K562 (cell line): ENCODE measurements around the gene DMD. TPM values are rescaled to one million over a fixed set of nuclear protein-coding genes. Genes with fewer than 3 reads are reported as not detected.

Source experiments
- ATAC-seq: fragments of 200-7000 bp; cut with Tn5 transposase; 3 replicates; pipeline ENCODE4 v1.9.1; 2020; ENCODE audit warnings: moderate library complexity
- BruUV-seq: library from RNA; stranded (reverse); fragments of 400-500 nt; replicated peaks from 2 replicates; lab custom pipeline; 2021; lab: Mats Ljungman, UMichigan
- CTCF ChIA-PET: fragments of 300-600 bp; formaldehyde crosslinking; extraction: SDS; loops from one replicate; lab custom pipeline; 2021; ENCODE audit warnings: low intra/inter-chr PET ratio; lab: Yijun Ruan, JAX
- POLR2A ChIA-PET: fragments of 300-600, 350-650 bp; sonication (Branson Sonifier 250); formaldehyde crosslinking; extraction: SDS; loops from one replicate; lab custom pipeline; 2021; ENCODE audit warnings: antibody characterized with exemption, inconsistent platforms; lab: Yijun Ruan, JAX
- DNase-seq, 4 experiments: peaks; one replicate each; pipeline versions ENCODE4 v3.0.0 to v3.0.0-alpha.2; 2011 to 2018; ENCODE audit warnings: low spot score in 3 of 4, mixed read lengths in 3 of 4; ENCODE audit errors: extremely low read depth in 1 of 4
- FAIRE-seq: peaks from 2 replicates; lab custom pipeline; 2011; peaks lifted over from hg19 to GRCh38; lab: Jason Lieb, UNC
- H2AFZ ChIP-seq: 2 replicates; pipeline ENCODE4 v1.6.0; 2011; ENCODE audit warnings: low read depth, low read length, control low read depth, inconsistent platforms
- H3K27ac ChIP-seq: fragments of 200-600 bp; 3 replicates; pipeline ENCODE4 v1.8.0; 2011; ENCODE audit warnings: low read depth, mild to moderate bottlenecking, control low read depth, inconsistent platforms, low read length, moderate library complexity, mixed read lengths; ENCODE audit errors: extremely low read depth
- H3K27me3 ChIP-seq, 2 experiments: fragments of 300-600 bp in 1 of 2; 2 replicates in 1 of 2; 3 replicates in 1 of 2; pipeline versions ENCODE4 v1.6.0 to v1.8.0; 2011; ENCODE audit warnings: inconsistent platforms in 2 of 2, low read length in 2 of 2, mild to moderate bottlenecking in 1 of 2, mixed read lengths in 1 of 2, moderate library complexity in 1 of 2; ENCODE audit not compliant: control insufficient read depth in 2 of 2, insufficient read depth in 2 of 2
- H3K36me3 ChIP-seq: fragments of 300-600 bp; 3 replicates; pipeline ENCODE4 v1.8.0; 2011; ENCODE audit warnings: mild to moderate bottlenecking, low read length, inconsistent platforms; ENCODE audit not compliant: control insufficient read depth, insufficient read depth
- H3K4me1 ChIP-seq, 2 experiments: fragments of 200-600 bp in 1 of 2; replicated peaks in 1 of 2; 2 replicates in 1 of 2; 3 replicates in 1 of 2; pipeline versions ENCODE4 v1.5.1 to v1.8.0; 2011; ENCODE audit warnings: inconsistent platforms in 2 of 2, low read length in 2 of 2, mild to moderate bottlenecking in 1 of 2, mixed read lengths in 1 of 2, moderate library complexity in 1 of 2; ENCODE audit not compliant: control insufficient read depth in 2 of 2, insufficient read depth in 2 of 2
- H3K4me2 ChIP-seq: 2 replicates; pipeline ENCODE4 v1.6.1; 2011; ENCODE audit warnings: low read length, control low read depth, inconsistent platforms, mixed read lengths; ENCODE audit not compliant: insufficient read depth
- H3K4me3 ChIP-seq: fragments of 200-600 bp; sonication (generic), shearing (Covaris generic); 2 replicates; pipeline ENCODE4 v1.5.1; 2016; ENCODE audit warnings: control low read depth, inconsistent platforms
- H3K79me2 ChIP-seq: fragments of 200-600 bp; 3 replicates; pipeline ENCODE4 v1.8.0; 2011; ENCODE audit warnings: low read length, inconsistent platforms; ENCODE audit not compliant: control insufficient read depth, insufficient read depth
- H3K9ac ChIP-seq, 2 experiments: 2 replicates each; pipeline versions ENCODE4 v1.6.0 to v1.6.1; 2011; ENCODE audit warnings: low read depth in 2 of 2, low read length in 2 of 2, control low read depth in 1 of 2, inconsistent platforms in 1 of 2, mild to moderate bottlenecking in 1 of 2, mixed read lengths in 1 of 2; ENCODE audit not compliant: insufficient read depth in 1 of 2
- H3K9me1 ChIP-seq: one replicate; pipeline ENCODE4 v1.6.0; 2011; ENCODE audit warnings: inconsistent platforms, mild to moderate bottlenecking, low read length, moderate library complexity; ENCODE audit not compliant: control insufficient read depth, insufficient read depth
- H3K9me3 ChIP-seq: replicated peaks from 2 replicates; pipeline ENCODE4 v1.5.1; 2011; ENCODE audit warnings: low read depth, low read length, inconsistent platforms; ENCODE audit not compliant: control insufficient read depth, insufficient read depth
- H4K20me1 ChIP-seq: replicated peaks from 2 replicates; pipeline ENCODE4 v1.6.1; 2011; ENCODE audit warnings: low read length, inconsistent platforms, mixed read lengths; ENCODE audit not compliant: control insufficient read depth, insufficient read depth
- ASH1L ChIP-seq: fragments of 450-650 bp; IDR thresholded peaks from 2 replicates; pipeline ENCODE4 v1.6.1; 2018; ENCODE audit warnings: borderline replicate concordance, mild to moderate bottlenecking, low read depth; ENCODE audit not compliant: partially characterized antibody
- BMI1 ChIP-seq: fragments of 150-350 bp; IDR thresholded peaks from 2 replicates; pipeline ENCODE4 v1.6.1; 2014; ENCODE audit warnings: low read length
- C11orf30 ChIP-seq: fragments of 450-650 bp; IDR thresholded peaks from 2 replicates; pipeline ENCODE4 v1.6.1; 2016; ENCODE audit warnings: low read depth, mild to moderate bottlenecking
- CBX1 ChIP-seq: sonication (generic); IDR thresholded peaks from 2 replicates; pipeline ENCODE4 v1.6.1; 2016; ENCODE audit warnings: antibody characterized with exemption, low read depth, mild to moderate bottlenecking
- CCNT2 ChIP-seq: IDR thresholded peaks from 2 replicates; pipeline ENCODE4 v1.6.1; 2011; ENCODE audit warnings: borderline replicate concordance, low read depth, mild to moderate bottlenecking, moderate library complexity, mixed read lengths, low read length; ENCODE audit not compliant: insufficient read length; ENCODE audit errors: extremely low read depth
- ELF1 ChIP-seq: fragments of 200-800 bp; sonication (Bioruptor generic); IDR thresholded peaks from 2 replicates; pipeline ENCODE4 v1.6.1; 2016; ENCODE audit warnings: missing genetic modification characterization, missing compliant biosample characterization
- GABPA ChIP-seq: fragments of 200-800 bp; sonication (Bioruptor generic); conservative IDR thresholded peaks from 2 replicates; pipeline ENCODE4 v1.6.1; 2016; ENCODE audit warnings: low read depth, missing genetic modification characterization, missing compliant biosample characterization
- LEF1 ChIP-seq: fragments of 450-650 bp; IDR thresholded peaks from 2 replicates; pipeline ENCODE4 v1.6.1; 2016; ENCODE audit warnings: mild to moderate bottlenecking
- POLR2AphosphoS5 ChIP-seq: IDR thresholded peaks from 2 replicates; pipeline ENCODE4 v1.6.1; 2011; ENCODE audit warnings: mild to moderate bottlenecking, low read depth, low read length, moderate library complexity; ENCODE audit not compliant: control insufficient read depth, insufficient read depth
- PRMT5 ChIP-seq: sonication (generic); formaldehyde crosslinking; IDR thresholded peaks from 2 replicates; pipeline ENCODE4 v1.5.0; 2020; ENCODE audit warnings: missing genetic modification reagents
- SETDB1 ChIP-seq: IDR thresholded peaks from one replicate; pipeline ENCODE4 v1.6.1; 2012; ENCODE audit warnings: low read length, control low read depth, inconsistent platforms
- SNIP1 ChIP-seq: fragments of 450-650 bp; IDR thresholded peaks from 2 replicates; pipeline ENCODE4 v1.7.1; 2017; ENCODE audit warnings: low read depth, mild to moderate bottlenecking
- ZBTB11 ChIP-seq, 3 experiments: fragments of 200-800 bp in 1 of 3; fragments of 250-450 bp in 1 of 3; fragments of 450-650 bp in 1 of 3; sonication (Bioruptor Pico) in 1 of 3; sonication (Bioruptor generic) in 1 of 3; formaldehyde crosslinking in 1 of 3; IDR thresholded peaks; 2 replicates each; pipeline versions ENCODE4 v1.6.1 to v1.8.0; 2016 to 2022; ENCODE audit warnings: mild to moderate bottlenecking in 2 of 3, missing genetic modification characterization in 2 of 3, missing compliant biosample characterization in 1 of 3, moderate library complexity in 1 of 3
- ZMIZ1 ChIP-seq, 2 experiments: fragments of 150-350 bp in 1 of 2; IDR thresholded peaks; 2 replicates each; pipeline ENCODE4 v1.6.1; 2012 to 2016; ENCODE audit warnings: low read depth in 2 of 2, low read length in 2 of 2, mild to moderate bottlenecking in 1 of 2, moderate library complexity in 1 of 2
- WGBS: fragments of 100-300 bp; shearing (Covaris generic); methylation state at CpG from one replicate; pipeline ENCODE4 v1.1.6; 2016; ENCODE audit warnings: low coverage, mixed read lengths; ENCODE audit not compliant: insufficient coverage; ENCODE audit errors: missing lambda C conversion rate; 5-methylcytosine and 5-hydroxymethylcytosine counted together
- in situ Hi-C: fragments of 300-500 bp; cut with MboI; formaldehyde crosslinking; loops from 4 replicates; pipeline ENCODE4 v1.15.0; 2018; ENCODE audit warnings: inconsistent platforms, mixed read lengths
- intact Hi-C: fragments of 100-400 bp; cut with micrococcal nuclease; formaldehyde crosslinking; loops from 2 replicates; pipeline ENCODE4 v1.14.2; 2022
- polyA plus RNA-seq, 8 experiments: library from polyadenylated mRNA; depleted of rRNA in 4 of 8; stranded (reverse) in 5 of 8; unstranded in 3 of 8; fragments of >200 nt; fragmentation: Nextera tagmentation in 2 of 8; fragmentation: Illumina TruSeq in 1 of 8; extraction: Ambion mirVana in 2 of 8; extraction: Trizol in 1 of 8; gene quantifications; 2 replicates each; pipeline versions ENCODE4 v1.2.1 to v1.2.3, GENCODE V29; 2011 to 2014; ENCODE audit warnings: inconsistent platforms in 1 of 8, missing spikeins in 1 of 8
- total RNA-seq, 7 experiments: library from RNA; depleted of rRNA in 6 of 7; stranded (reverse); fragments of >200 nt in 6 of 7; fragmentation: Illumina TruSeq in 2 of 7; extraction: Trizol in 2 of 7; gene quantifications; 2 replicates each; pipeline versions ENCODE4 v1.2.1 to v1.2.3, GENCODE V29; 2011 to 2021; ENCODE audit warnings: low replicate concordance in 1 of 7

The DMD gene
- total and polyA plus RNA-seq, 9 of the 15 experiments (the other 6 are each of a cell fraction or from before 2014, with no cell fraction given) = 3.8 to 20.4 (median 11.4) TPM

GRCh38 chrX:33086886-33087285, 124.5 kb downstream of the DMD start:
- Histone ChIP-seq H3K4me1 (no peaks in the 10 kb centered on the region), H3K9me1 (no peaks in the 10 kb centered on the region), H3K4me3 (no peak overlapping the region), H3K27me3 (no peaks in the 10 kb centered on the region), H3K4me2 (no peak overlapping the region), H3K9me3 (no peaks in the 10 kb centered on the region), H3K36me3 (no peaks in the 10 kb centered on the region), H2AFZ (no peak overlapping the region), H3K79me2 (no peaks in the 10 kb centered on the region), H3K9ac (no peak overlapping the region), H3K27ac (no peak overlapping the region), H4K20me1 (no peaks in the 10 kb centered on the region)
- ChIA-PET POLR2A (no interaction called here), CTCF (no interaction called here)
- in situ Hi-C loops (no loop called here), intact Hi-C loops (no loop called here)
- DNase-seq (no peak), FAIRE-seq (no peak), ATAC-seq (no peak)
- 0% methylated on average over 1 of the region's 1 CpG for WGBS
- TF ChIP-seq CCNT2 (no peak), C11orf30 (no peak), POLR2AphosphoS5 (no peak), ZMIZ1 (IDR thresholded peaks at IDR 0.05; ENCODE audit: low read depth in 2 of 2, low read length in 2 of 2) (no peak), CBX1 (no peak), ELF1 (no peak), ZBTB11 (CRISPR knock-in tag; IDR thresholded peaks at IDR 0.05) (no peak), PRMT5 (CRISPR knock-in tag) (no peak), ASH1L (no peak), SNIP1 (no peak), LEF1 (no peak), GABPA (no peak), SETDB1 (no peak), BMI1 (no peak)
- no TSS peak for BruUV-seq
